Brain microvascular endothelial cell (primary cell): Measurements from ENCODE around the gene CEP57.
"Not testable (repeated sequence)": the region's sequence is repeated elsewhere in the genome, so short reads cannot be mapped to it uniquely, and the experiment has no call there.

Experiments
- DNase-seq: peaks from one replicate; pipeline ENCODE4 v3.0.0-alpha.2; 2020
- H3K27ac ChIP-seq: fragments of 250-450 bp; sonication (Bioruptor Pico); 2 replicates; pipeline ENCODE4 v1.5.1; 2020; ENCODE audit warnings: mild to moderate bottlenecking, moderate library complexity
- H3K27me3 ChIP-seq: fragments of 250-450 bp; sonication (Bioruptor Pico); replicated peaks from 2 replicates; pipeline ENCODE4 v1.5.1; 2020; ENCODE audit warnings: mild to moderate bottlenecking
- H3K36me3 ChIP-seq: fragments of 250-450 bp; sonication (Bioruptor Pico); replicated peaks from 2 replicates; pipeline ENCODE4 v1.5.1; 2020; ENCODE audit warnings: mild to moderate bottlenecking
- H3K4me3 ChIP-seq: 2 replicates; pipeline ENCODE4 v1.5.1; 2011; ENCODE audit warnings: low read depth, mild to moderate bottlenecking, control low read depth, low read length, moderate library complexity
- in situ Hi-C: cut with HindIII; loops from 2 replicates; pipeline ENCODE4 v1.10.0; 2017; ENCODE audit warnings: low sequenced_read_pairs, low pct_ligation_motif_present
- TF ChIP-seq, protein P1 (sequence below): IDR thresholded peaks from 2 replicates; pipeline ENCODE4 v1.5.1; 2011; ENCODE audit warnings: low read depth, mild to moderate bottlenecking, moderate library complexity, low read length, control low read depth, inconsistent platforms; ENCODE audit errors: missing control alignments

Gene CEP57

DNA sequence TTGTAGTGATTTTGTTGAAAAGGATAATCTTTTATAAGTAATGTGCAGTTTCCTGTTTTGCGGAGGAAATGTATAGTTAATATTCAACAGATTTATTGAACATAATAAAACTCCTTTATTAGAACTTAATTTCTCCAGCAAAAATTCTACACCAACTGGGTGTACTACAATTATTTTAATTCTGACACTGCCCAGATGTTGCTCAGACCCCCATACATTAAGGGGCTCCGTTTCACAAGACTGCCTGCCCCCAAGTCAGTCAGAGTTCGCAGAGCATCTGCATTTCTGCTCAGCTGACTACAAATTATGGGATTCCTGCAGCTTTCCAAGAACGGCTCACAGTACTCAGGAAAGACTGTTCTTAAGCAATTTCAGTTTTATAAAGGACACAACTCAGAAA, 6.2 kb downstream of the CEP57 start:
- no peaks in the 10 kb centered on the region for H3K27me3 ChIP-seq
- no peaks in the 10 kb centered on the region for H3K36me3 ChIP-seq
- H3K27ac ChIP-seq, result no peak overlapping the region
- H3K4me3 ChIP-seq, result no peak overlapping the region
- no peak for DNase-seq
- in situ Hi-C loops, result no loop called here
- TF ChIP-seq, protein P1, sequence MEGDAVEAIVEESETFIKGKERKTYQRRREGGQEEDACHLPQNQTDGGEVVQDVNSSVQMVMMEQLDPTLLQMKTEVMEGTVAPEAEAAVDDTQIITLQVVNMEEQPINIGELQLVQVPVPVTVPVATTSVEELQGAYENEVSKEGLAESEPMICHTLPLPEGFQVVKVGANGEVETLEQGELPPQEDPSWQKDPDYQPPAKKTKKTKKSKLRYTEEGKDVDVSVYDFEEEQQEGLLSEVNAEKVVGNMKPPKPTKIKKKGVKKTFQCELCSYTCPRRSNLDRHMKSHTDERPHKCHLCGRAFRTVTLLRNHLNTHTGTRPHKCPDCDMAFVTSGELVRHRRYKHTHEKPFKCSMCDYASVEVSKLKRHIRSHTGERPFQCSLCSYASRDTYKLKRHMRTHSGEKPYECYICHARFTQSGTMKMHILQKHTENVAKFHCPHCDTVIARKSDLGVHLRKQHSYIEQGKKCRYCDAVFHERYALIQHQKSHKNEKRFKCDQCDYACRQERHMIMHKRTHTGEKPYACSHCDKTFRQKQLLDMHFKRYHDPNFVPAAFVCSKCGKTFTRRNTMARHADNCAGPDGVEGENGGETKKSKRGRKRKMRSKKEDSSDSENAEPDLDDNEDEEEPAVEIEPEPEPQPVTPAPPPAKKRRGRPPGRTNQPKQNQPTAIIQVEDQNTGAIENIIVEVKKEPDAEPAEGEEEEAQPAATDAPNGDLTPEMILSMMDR, result no peak

DNA sequence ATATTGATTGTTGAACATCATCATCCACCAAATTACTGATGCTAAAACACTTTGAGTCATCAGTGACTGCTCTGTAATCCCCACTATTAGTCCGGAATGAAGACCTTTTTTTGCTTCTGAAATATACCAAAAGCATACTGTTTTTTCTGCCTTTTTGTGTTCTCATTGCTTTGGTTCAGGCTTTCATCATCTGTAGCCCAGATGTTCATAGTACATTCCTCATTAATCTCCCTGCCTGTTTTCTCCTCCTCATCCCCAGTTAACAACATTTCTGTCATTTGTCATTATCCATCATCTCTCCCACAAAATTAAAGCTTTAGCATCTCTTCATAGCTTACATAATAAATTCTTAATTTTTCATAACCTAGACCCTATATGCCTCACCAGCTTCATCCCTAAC, 9.2 kb downstream of the CEP57 start:
- no peak for DNase-seq
- in situ Hi-C loops, result no loop called here
- H3K27ac ChIP-seq, result no peak overlapping the region

GRCh38 chr11:95800438-95800837, 10.1 kb downstream of the CEP57 start:
- in situ Hi-C loops, result no loop called here
- Histone ChIP-seq H3K27me3 (no peaks in the 10 kb centered on the region), H3K27ac (no peak overlapping the region), H3K4me3 (no peak overlapping the region), H3K36me3 (no peaks in the 10 kb centered on the region)
- TF ChIP-seq, protein P1, result no peak
- DNase-seq, result no peak

More for the DNA sequence above, 9.2 kb downstream of the CEP57 start:
- TF ChIP-seq, protein P1, result no peak
- no peaks in the 10 kb centered on the region for H3K27me3 ChIP-seq
- H3K36me3 ChIP-seq, result no peaks in the 10 kb centered on the region
- no peak overlapping the region for H3K4me3 ChIP-seq

DNA sequence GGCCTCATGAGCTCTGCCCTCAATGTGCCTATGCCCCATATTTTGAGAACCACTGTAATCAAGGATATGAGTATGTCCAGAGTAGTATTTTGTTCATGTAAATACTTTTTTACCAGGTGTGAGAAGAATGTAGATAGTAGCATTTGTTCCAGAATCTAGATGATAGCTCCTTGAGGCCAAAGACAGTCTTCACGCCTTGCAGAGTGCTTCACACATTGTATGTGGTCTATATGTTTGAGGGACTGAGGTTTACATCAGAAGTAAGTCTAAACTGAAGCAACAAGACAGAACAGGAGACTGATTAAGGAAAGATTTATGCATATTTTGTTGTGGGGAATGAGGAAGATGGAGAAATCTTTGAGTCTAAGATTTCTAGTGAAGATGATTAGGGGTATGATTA, 12.5 kb downstream of the CEP57 start:
- H3K36me3 ChIP-seq, result peaks cover 4% of the 10 kb centered on the region
- H3K4me3 ChIP-seq, result no peak overlapping the region
- in situ Hi-C loops, result no loop called here
- TF ChIP-seq, protein P1, result no peak
- H3K27ac ChIP-seq, result no peak overlapping the region
- no peak for DNase-seq
- no peaks in the 10 kb centered on the region for H3K27me3 ChIP-seq

DNA sequence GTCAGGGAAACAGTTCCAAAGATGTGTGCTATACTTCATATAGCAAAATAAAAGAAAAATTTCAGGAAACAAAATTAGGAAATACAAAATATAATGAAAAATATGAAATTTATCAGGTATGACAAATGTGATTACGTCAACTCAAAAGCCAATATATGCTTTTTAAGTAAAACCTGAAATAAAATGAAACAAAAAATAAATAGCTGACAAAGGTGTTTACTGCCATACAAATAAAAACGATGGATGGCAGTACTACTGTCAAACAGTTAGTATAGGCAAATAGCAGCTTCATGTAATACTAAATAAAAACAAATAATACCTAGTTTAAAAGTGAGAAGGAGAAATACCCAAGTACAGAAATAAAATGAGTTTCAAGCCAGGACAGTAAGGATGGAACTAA, 13.7 kb downstream of the CEP57 start:
- Histone ChIP-seq H3K4me3 (no peak overlapping the region), H3K27ac (no peak overlapping the region), H3K27me3 (no peaks in the 10 kb centered on the region), H3K36me3 (peaks cover 4% of the 10 kb centered on the region)
- no peak for DNase-seq
- in situ Hi-C loops, result no loop called here
- TF ChIP-seq, protein P1, result no peak

GRCh38 chr11:95805869-95806268, 15.6 kb downstream of the CEP57 start:
- in situ Hi-C loops, result no loop called here
- Histone ChIP-seq H3K36me3 (peaks cover 4% of the 10 kb centered on the region), H3K27me3 (no peaks in the 10 kb centered on the region), H3K4me3 (no peak overlapping the region), H3K27ac (no peak overlapping the region)
- TF ChIP-seq, protein P1, result no peak
- DNase-seq, result no peak

- H3K27me3 ChIP-seq, DNase-seq, H3K4me3 ChIP-seq, H3K27ac ChIP-seq, in situ Hi-C loops, H3K36me3 ChIP-seq: not testable (repeated sequence)
Observed at GRCh38 chr11:95806464-95806863, 16.2 kb downstream of the CEP57 start.

- H3K36me3 ChIP-seq, H3K27me3 ChIP-seq, DNase-seq, H3K4me3 ChIP-seq, H3K27ac ChIP-seq, in situ Hi-C loops: not testable (repeated sequence)
Observed at GRCh38 chr11:95811052-95811451, 20.8 kb downstream of the CEP57 start.
